Neural crest cell (in vitro differentiated cells): ENCODE data around the gene UGP2. TPM values are rescaled to one million over a fixed set of nuclear protein-coding genes. Genes with fewer than 3 reads are reported as not detected.

ENCODE experiments used
- DNase-seq: peaks from one replicate; pipeline ENCODE4 v3.0.0; 2021; ENCODE audit warnings: low read depth, mixed read lengths, low spot score
- H3K27ac Mint-ChIP-seq: one replicate; pipeline ENCODE4 v1.8.0; 2021; ENCODE audit warnings: mild to moderate bottlenecking, mixed read lengths; ENCODE audit not compliant: unreplicated experiment
- H3K27me3 Mint-ChIP-seq: 2 replicates; pipeline ENCODE4 v1.8.0; 2021; ENCODE audit warnings: low read depth, mild to moderate bottlenecking, mixed read lengths
- H3K36me3 Mint-ChIP-seq: 2 replicates; pipeline ENCODE4 v1.8.0; 2021; ENCODE audit warnings: low read depth, mild to moderate bottlenecking, mixed read lengths
- H3K4me1 Mint-ChIP-seq: 2 replicates; pipeline ENCODE4 v1.8.0; 2021; ENCODE audit warnings: mixed read lengths
- H3K4me3 Mint-ChIP-seq: one replicate; pipeline ENCODE4 v1.8.0; 2021; ENCODE audit warnings: mild to moderate bottlenecking, mixed read lengths
- H3K9me3 Mint-ChIP-seq: 2 replicates; pipeline ENCODE4 v1.8.0; 2021; ENCODE audit warnings: mixed read lengths
- total RNA-seq: library from RNA; stranded (reverse); gene quantifications from 2 replicates; pipeline ENCODE4 v1.2.1, GENCODE V29; 2021
- TF ChIP-seq, protein P1 (sequence below): fragments of 200-600 bp; sonication (generic); conservative IDR thresholded peaks from 2 replicates; pipeline ENCODE4 v1.5.0; 2021; ENCODE audit warnings: antibody characterized with exemption, mild to moderate bottlenecking

The UGP2 gene
- total RNA-seq, 1 donor from 2014 or later: 56.9 TPM

- Mint-ChIP-seq H3K27ac (no peak overlapping the region), H3K27me3 (no peaks in the 10 kb centered on the region), H3K4me3 (no peak overlapping the region), H3K36me3 (peaks cover 26% of the 10 kb centered on the region), H3K9me3 (peaks cover 7% of the 10 kb centered on the region), H3K4me1 (peaks cover 10% of the 10 kb centered on the region)
- TF ChIP-seq, protein P1, sequence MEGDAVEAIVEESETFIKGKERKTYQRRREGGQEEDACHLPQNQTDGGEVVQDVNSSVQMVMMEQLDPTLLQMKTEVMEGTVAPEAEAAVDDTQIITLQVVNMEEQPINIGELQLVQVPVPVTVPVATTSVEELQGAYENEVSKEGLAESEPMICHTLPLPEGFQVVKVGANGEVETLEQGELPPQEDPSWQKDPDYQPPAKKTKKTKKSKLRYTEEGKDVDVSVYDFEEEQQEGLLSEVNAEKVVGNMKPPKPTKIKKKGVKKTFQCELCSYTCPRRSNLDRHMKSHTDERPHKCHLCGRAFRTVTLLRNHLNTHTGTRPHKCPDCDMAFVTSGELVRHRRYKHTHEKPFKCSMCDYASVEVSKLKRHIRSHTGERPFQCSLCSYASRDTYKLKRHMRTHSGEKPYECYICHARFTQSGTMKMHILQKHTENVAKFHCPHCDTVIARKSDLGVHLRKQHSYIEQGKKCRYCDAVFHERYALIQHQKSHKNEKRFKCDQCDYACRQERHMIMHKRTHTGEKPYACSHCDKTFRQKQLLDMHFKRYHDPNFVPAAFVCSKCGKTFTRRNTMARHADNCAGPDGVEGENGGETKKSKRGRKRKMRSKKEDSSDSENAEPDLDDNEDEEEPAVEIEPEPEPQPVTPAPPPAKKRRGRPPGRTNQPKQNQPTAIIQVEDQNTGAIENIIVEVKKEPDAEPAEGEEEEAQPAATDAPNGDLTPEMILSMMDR: no peak
- no peak for DNase-seq
Measured at GRCh38 chr2:63878486-63878885, 36.8 kb downstream of the UGP2 start.

DNA sequence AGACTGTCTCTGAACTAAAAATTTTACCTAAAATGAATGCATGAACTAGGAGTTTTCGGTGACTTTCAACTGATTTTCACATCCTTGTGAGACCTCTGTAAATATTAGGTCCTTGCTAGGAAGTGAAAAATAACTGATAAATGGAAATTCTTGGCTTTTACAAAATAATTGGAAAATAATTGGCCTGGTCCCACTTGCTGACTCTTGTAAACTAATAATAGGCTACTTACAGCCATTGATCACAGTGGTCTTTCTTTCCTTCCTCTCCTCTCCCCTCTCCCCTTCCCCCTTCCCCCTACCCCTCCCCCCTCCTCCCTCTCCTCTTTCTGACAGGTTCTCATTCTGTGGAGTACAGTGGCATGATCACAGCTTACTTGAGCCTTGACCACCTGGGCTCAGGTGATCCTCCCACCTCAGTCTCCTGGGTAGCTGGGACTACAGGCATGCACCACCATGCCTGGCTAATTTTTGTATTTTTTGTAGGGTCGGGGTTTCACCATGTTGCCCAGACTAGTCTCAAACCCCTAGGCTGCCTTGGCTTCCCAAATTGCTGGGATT lies 38.3 kb downstream of the UGP2 start:
- peaks cover 22% of the 10 kb centered on the region for H3K36me3 Mint-ChIP-seq
- no peak for DNase-seq
- no peak overlapping the region for H3K4me3 Mint-ChIP-seq
- no peaks in the 10 kb centered on the region for H3K9me3 Mint-ChIP-seq
- H3K27ac Mint-ChIP-seq: no peak overlapping the region
- H3K4me1 Mint-ChIP-seq: peaks cover 10% of the 10 kb centered on the region
- TF ChIP-seq, protein P1: no peak
- H3K27me3 Mint-ChIP-seq: no peaks in the 10 kb centered on the region

DNA sequence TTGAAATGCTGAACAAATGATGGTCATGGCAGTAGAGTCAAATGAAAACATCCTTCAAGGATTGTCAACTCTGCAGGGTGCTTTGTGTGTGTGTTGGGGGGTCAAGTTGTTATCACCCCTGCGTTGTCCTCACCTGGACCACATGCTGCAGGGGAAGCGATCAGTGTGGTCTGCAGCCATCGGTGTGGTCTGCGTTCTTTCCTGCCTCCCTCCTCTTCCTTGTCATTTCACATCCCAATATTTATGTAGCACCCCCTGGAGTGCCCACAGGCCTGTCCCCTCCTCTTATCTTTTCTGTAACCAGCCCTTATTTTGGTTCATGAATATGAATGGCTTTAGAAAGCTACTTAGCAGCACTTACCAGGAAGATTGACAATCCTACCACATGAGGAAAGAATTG lies 38.9 kb downstream of the UGP2 start:
- Mint-ChIP-seq H3K4me1 (peaks cover 7% of the 10 kb centered on the region), H3K27me3 (no peaks in the 10 kb centered on the region), H3K4me3 (no peak overlapping the region), H3K36me3 (peaks cover 22% of the 10 kb centered on the region), H3K9me3 (no peaks in the 10 kb centered on the region), H3K27ac (no peak overlapping the region)
- TF ChIP-seq, protein P1: no peak
- no peak for DNase-seq

DNA sequence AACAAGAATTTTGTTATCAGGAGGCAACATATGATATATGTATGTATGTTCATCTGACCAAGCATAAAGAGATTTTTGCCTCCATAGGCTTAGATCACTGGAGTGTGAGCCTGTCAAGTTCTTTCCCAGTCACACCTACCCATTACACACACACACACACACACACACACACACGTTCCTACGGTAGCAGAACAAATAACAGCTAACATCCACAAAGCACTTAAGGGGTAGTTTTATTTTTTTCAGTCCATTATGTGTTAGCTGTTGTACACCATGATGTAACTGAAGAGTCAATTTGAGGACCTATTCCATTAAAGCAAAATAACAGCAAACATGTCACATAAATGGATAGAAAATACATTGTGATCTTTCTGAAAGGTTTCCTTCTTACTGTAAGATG lies 39.5 kb downstream of the UGP2 start:
- H3K27ac Mint-ChIP-seq: no peak overlapping the region
- H3K4me1 Mint-ChIP-seq: peaks cover 7% of the 10 kb centered on the region
- H3K4me3 Mint-ChIP-seq: no peak overlapping the region
- peaks cover 19% of the 10 kb centered on the region for H3K36me3 Mint-ChIP-seq
- no peak for DNase-seq
- TF ChIP-seq, protein P1: no peak
- H3K27me3 Mint-ChIP-seq: no peaks in the 10 kb centered on the region
- H3K9me3 Mint-ChIP-seq: no peaks in the 10 kb centered on the region

- no peaks in the 10 kb centered on the region for H3K27me3 Mint-ChIP-seq
- no peaks in the 10 kb centered on the region for H3K9me3 Mint-ChIP-seq
- DNase-seq: no peak
- peaks cover 15% of the 10 kb centered on the region for H3K36me3 Mint-ChIP-seq
- no peak overlapping the region for H3K4me3 Mint-ChIP-seq
- H3K4me1 Mint-ChIP-seq: peaks cover 7% of the 10 kb centered on the region
- no peak overlapping the region for H3K27ac Mint-ChIP-seq
- TF ChIP-seq, protein P1: no peak
Measured at GRCh38 chr2:63882395-63883105, 40.9 kb downstream of the UGP2 start.
